Loucy (cell line): Measurements from ENCODE around the gene TEPSIN.

ENCODE experiments used
- EZH2phosphoT487 ChIP-seq: fragments of 200-600 bp; IDR thresholded peaks from 2 replicates; pipeline ENCODE4 v1.6.1; 2018; ENCODE audit warnings: antibody characterized with exemption, mild to moderate bottlenecking, moderate library complexity, borderline replicate concordance
- TF ChIP-seq, protein P1 (sequence below): fragments of 200-600 bp; sonication (generic); conservative IDR thresholded peaks from 2 replicates; pipeline ENCODE4 v1.5.1; 2014; ENCODE audit warnings: mild to moderate bottlenecking, antibody characterized with exemption, low read length

DNA sequence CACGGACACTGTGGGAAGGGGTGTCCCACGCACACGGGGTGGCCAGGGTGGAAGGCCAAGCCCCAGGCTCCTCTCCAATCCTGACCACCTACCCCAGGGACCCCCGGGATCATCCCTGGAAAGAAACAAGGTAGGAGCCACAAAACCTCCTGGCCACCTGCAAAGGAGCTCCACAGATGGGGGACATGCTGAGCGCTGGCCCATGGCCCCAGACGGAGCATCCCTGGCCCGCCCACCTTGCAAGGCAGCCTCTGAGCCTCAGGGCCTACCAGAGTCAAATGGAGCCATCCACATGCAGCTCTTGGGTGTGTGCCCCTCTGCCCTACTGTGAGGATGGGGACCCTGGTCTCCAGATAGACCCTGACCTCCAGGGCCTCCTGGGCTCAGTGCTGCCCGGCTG is 40.0 kb upstream of the TEPSIN start:
- TF ChIP-seq, protein P1, sequence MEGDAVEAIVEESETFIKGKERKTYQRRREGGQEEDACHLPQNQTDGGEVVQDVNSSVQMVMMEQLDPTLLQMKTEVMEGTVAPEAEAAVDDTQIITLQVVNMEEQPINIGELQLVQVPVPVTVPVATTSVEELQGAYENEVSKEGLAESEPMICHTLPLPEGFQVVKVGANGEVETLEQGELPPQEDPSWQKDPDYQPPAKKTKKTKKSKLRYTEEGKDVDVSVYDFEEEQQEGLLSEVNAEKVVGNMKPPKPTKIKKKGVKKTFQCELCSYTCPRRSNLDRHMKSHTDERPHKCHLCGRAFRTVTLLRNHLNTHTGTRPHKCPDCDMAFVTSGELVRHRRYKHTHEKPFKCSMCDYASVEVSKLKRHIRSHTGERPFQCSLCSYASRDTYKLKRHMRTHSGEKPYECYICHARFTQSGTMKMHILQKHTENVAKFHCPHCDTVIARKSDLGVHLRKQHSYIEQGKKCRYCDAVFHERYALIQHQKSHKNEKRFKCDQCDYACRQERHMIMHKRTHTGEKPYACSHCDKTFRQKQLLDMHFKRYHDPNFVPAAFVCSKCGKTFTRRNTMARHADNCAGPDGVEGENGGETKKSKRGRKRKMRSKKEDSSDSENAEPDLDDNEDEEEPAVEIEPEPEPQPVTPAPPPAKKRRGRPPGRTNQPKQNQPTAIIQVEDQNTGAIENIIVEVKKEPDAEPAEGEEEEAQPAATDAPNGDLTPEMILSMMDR: no peak
- TF ChIP-seq EZH2phosphoT487: no peak
